ENCODE data around the gene PSME1. TPM values are rescaled to one million over a fixed set of nuclear protein-coding genes. Genes with fewer than 3 reads are reported as not detected.

PSME1 gene
- total and polyA plus RNA-seq, 2 of the 13 experiments (the other 11 are each of a cell fraction or from before 2014, with no cell fraction given) = 159 to 608 TPM

- TF ChIP-seq RAD21 (CRISPR knock-in tag; IDR thresholded peaks at IDR 0.05) (no peak), ZNF607 (CRISPR knock-in tag; IDR thresholded peaks at IDR 0.05; ENCODE audit: borderline replicate concordance) (no peak), CREB1 (IDR thresholded peaks at IDR 0.05) (no peak), CREB1 (CRISPR knock-in tag; IDR thresholded peaks at IDR 0.05) (no peak), MIER2 (CRISPR knock-in tag; IDR thresholded peaks at IDR 0.05) (no peak), GMEB1 (CRISPR knock-in tag; IDR thresholded peaks at IDR 0.05; ENCODE audit: borderline replicate concordance) (no peak), ZNF75D (CRISPR knock-in tag; IDR thresholded peaks at IDR 0.05; ENCODE audit: borderline replicate concordance) (no peak), ZBTB33 (CRISPR knock-in tag; IDR thresholded peaks at IDR 0.05) (peak; percentile 79), ZNF770 (CRISPR knock-in tag; IDR thresholded peaks at IDR 0.05) (no peak), CENPT (CRISPR knock-in tag; IDR thresholded peaks at IDR 0.05; ENCODE audit: low read depth) (no peak), MZF1 (CRISPR knock-in tag; IDR thresholded peaks at IDR 0.05; ENCODE audit: borderline replicate concordance) (no peak), ZFP62 (CRISPR knock-in tag; IDR thresholded peaks at IDR 0.05) (no peak), ZNF256 (CRISPR knock-in tag; conservative IDR thresholded peaks at IDR 0.05) (no peak), GMEB2 (CRISPR knock-in tag; IDR thresholded peaks at IDR 0.05; ENCODE audit: low read depth) (no peak), HNF1A (IDR thresholded peaks at IDR 0.05; ENCODE audit: low read depth) (no peak), HNF1A (CRISPR knock-in tag; IDR thresholded peaks at IDR 0.05; ENCODE audit: borderline replicate concordance) (no peak), ZNF431 (CRISPR knock-in tag; IDR thresholded peaks at IDR 0.05; ENCODE audit: borderline replicate concordance, low read depth) (no peak), HOXA7 (CRISPR knock-in tag; IDR thresholded peaks at IDR 0.05) (no peak), EHMT2 (IDR thresholded peaks at IDR 0.05; ENCODE audit: borderline replicate concordance, low read depth, low read length) (0 out of 2 replicates have a peak, but pooled peaks have one; percentile 11), SMARCE1 (IDR thresholded peaks at IDR 0.05; ENCODE audit: borderline replicate concordance) (no peak)
Observed at GRCh38 chr14:24131549-24131966, 4.4 kb upstream of the PSME1 start (continued).

Measured in HepG2 (cell line).